Neural progenitor cell (in vitro differentiated cells): ENCODE measurements around the gene RASSF5.
"Not testable (repeated sequence)": the region's sequence is repeated elsewhere in the genome, so short reads cannot be mapped to it uniquely, and the experiment has no call there.

Source experiments
- CTCF ChIP-seq: fragments of 200-600 bp; sonication (generic); IDR thresholded peaks from 2 replicates; pipeline ENCODE4 v1.5.1; 2017; ENCODE audit warnings: antibody characterized with exemption, mild to moderate bottlenecking
- EZH2phosphoT487 ChIP-seq: fragments of 200-600 bp; sonication (generic); IDR thresholded peaks from 2 replicates; pipeline ENCODE4 v1.6.1; 2017; ENCODE audit warnings: antibody characterized with exemption

- not testable (repeated sequence) for TF ChIP-seq CTCF, EZH2phosphoT487
Observed at GRCh38 chr1:206483864-206484263, 23.5 kb upstream of the RASSF5 start.
